T47D (cell line): ENCODE measurements around the gene AHRR.
A peak's percentile ranks its signal among the peaks of the same experiment; 100 is the strongest.
"Not testable (repeated sequence)": the region's sequence is repeated elsewhere in the genome, so short reads cannot be mapped to it uniquely, and the experiment has no call there.

ENCODE experiments used
- DNase-seq, 2 experiments: peaks; one replicate each; pipeline versions ENCODE4 v3.0.0 to v3.0.0-alpha.2; 2011 to 2012; ENCODE audit warnings: low read depth in 1 of 2, low spot score in 1 of 2
- JUND ChIP-seq: IDR thresholded peaks from 2 replicates; pipeline ENCODE4 v1.6.1; 2012; ENCODE audit warnings: low read depth
- in situ Hi-C: cut with HindIII; loops from 2 replicates; pipeline ENCODE4 v1.10.0; 2016; ENCODE audit warnings: low sequenced_read_pairs, low pct_unique_long_range_greater_than_20kb

AHRR gene

DNA sequence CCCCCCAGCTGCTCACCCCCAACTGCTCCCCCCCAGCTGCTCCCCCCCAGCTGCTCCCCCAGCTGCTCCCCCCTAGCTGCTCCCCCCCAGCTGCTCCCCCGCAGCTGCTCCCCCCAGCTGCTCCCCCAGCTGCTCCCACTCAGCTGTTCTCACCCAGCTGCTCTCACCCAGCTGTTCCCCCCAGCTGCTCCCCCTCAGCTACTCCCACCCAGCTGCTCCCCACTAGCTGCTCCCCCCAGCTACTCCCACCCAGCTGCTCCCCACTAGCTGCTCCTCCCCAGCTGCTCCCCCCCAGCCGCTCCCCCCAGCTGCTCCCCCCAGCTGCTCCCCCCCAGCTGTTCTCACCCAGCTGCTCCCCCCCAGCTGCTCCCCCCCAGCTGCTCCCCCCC lies 22.8 kb upstream of the AHRR start:
- DNase-seq = no peak
- in situ Hi-C loops = no loop called here
- TF ChIP-seq JUND = no peak

DNA sequence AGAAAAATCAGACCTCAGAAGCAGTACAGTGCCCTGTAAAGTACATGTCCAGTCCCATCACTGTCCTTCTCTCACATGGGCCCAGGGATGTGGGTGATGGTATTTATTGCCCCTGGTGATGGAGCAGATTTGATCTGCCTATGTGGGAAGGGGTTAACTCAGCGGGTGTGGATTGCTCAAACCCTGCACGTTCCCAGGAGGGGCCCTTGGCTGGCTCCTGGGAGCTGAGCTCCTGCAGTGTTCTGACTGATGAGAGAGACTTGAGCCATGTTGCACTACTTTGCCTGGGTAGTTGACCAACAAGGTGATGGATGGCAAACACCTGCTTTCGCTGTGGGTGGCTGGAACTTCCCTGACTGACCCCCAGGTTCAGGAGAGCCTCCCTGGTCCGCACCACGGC lies 21.6 kb upstream of the AHRR start:
- in situ Hi-C loops, DNase-seq: not testable (repeated sequence)

DNA sequence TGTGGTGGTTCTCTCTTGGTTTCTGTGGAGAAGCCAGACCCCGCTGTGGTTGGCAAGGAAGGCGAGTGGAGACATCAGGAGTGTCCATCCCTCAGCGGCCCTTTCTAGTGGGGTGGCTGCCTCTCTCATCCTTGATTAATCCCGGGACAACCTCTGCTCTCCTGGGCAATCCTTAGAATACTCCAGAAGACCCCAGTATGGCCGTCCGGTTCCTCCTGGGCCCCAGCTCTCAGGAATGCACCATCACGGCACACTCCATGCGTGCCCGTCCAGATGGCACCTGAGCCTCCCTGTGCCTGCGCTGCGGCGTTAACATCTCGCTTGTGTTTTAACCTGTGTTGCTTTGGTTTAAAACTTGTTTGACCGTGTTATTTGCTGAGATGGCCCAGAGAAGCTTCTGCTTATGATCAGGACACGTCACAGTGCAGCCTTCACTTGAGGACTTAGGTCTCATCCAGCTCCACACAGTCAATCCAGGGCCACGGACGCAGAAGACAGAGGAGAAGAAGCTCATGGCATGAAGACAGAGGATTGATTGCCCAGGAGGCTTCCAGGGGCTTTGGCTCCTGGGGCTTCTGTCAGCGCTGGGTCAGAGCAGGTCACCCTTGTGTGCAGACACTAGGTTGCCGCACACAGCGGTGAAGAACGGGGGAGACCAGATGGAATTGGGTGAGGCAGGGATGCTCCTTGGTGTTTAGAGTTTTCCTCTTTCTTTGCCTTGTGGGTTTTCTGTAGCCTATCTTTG lies 20.7 kb upstream of the AHRR start:
- in situ Hi-C loops, DNase-seq: not testable (repeated sequence)

DNA sequence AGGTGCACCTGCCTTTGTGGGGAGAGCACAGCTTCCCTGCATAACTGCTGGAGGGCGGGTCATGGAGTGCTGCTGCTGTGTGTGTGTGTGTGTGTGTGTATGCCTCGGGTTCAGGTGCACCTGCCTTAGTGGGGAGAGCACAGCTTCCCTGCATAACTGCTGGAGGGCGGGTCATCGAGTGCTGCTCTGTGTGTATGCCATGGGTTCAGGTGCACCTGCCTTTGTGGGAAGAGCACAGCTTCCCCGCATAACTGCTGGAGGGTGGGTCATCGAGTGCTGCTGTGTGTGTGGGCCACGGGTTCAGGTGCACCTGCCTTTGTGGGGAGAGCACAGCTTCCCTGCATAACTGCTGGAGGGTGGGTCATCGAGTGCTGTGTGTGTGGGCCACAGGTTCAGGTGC lies 19.1 kb upstream of the AHRR start:
- in situ Hi-C loops = not testable (repeated sequence)
- peak in 1 of 2 experiments; percentile 68 for DNase-seq

DNA sequence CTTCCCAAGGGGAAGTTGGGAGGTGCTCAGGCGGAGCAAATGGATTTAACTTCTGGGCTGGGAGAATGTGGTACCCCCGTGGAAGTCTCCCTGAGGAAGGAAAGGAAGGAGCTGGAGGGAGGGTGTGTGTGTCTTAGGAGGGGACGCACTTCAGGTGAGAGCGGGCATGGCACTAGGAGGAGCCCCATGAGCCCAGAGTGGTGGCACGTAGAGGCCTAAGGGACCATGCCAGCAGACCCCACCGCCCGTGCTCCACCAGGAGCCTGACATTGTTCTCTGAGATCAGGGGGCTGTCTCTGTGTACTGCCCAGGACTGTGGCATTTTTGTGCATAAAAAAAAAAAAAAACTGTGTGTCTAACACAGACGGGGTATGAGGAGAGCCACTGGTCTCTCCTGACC lies 18.5 kb upstream of the AHRR start:
- in situ Hi-C loops = no loop called here

DNA sequence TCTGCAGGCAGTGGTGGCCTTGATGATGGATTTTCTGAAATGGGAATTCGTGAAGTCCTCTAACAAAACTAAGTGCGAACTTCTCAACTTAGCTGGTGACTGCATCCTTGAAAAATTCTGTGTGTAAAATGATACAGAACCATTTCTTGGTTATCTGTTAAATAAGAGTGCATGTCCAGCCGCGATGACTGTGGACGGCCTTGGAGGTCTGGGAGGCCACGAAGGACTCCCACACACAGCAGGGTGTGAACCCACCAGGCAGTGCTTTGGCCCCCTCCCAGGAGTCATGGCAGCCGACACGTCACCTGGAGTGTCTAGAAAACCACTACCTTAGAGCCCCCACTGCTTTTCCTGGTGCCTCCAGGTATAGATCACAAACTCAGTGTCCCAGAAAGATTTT lies 17.8 kb upstream of the AHRR start:
- DNase-seq, in situ Hi-C loops: not testable (repeated sequence)

More for the DNA sequence above, 18.5 kb upstream of the AHRR start:
- no peak for DNase-seq
- TF ChIP-seq JUND = no peak

DNA sequence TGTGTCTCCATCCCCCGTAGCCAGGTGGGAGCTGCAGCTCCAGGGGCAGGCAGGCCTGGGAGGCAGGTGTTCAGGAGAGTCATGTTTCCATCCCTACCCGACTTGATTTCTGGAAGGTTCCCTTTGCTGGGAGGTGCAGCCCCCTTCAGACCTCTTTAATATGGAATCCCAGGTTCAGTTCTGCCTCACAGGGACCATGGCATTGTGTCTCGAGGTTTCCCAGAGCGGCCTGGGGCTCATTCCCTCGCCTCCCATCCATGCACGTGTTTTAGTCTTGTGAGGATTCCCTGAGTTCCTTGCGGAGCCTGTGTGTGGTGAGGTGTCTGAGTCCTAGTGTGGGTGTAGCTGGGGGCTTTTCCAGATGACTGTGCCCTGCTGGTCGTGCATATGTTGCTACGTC lies 16.5 kb upstream of the AHRR start:
- no peak for DNase-seq
- no peak for TF ChIP-seq JUND
- in situ Hi-C loops = no loop called here

DNA sequence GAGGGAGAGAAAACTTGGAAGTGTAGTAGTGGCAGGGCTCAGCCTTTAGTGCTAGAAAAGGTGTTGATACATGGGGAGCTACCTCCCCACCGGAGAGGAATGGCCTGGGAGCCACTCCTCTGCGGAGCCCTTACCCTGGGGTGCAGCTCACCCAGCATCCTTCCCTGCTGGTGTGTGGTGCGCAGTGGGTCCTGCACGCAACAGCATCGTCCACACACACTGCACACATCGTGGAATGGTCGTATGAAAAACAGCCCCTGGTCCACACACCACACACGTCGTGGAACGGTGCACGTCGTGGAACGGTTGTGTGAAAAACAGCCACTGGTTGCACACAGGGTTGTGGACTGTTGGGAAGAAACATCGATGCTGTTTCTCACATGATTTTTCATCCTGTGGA lies 16.1 kb upstream of the AHRR start:
- DNase-seq = no peak
- no peak for TF ChIP-seq JUND
- in situ Hi-C loops = no loop called here

DNA sequence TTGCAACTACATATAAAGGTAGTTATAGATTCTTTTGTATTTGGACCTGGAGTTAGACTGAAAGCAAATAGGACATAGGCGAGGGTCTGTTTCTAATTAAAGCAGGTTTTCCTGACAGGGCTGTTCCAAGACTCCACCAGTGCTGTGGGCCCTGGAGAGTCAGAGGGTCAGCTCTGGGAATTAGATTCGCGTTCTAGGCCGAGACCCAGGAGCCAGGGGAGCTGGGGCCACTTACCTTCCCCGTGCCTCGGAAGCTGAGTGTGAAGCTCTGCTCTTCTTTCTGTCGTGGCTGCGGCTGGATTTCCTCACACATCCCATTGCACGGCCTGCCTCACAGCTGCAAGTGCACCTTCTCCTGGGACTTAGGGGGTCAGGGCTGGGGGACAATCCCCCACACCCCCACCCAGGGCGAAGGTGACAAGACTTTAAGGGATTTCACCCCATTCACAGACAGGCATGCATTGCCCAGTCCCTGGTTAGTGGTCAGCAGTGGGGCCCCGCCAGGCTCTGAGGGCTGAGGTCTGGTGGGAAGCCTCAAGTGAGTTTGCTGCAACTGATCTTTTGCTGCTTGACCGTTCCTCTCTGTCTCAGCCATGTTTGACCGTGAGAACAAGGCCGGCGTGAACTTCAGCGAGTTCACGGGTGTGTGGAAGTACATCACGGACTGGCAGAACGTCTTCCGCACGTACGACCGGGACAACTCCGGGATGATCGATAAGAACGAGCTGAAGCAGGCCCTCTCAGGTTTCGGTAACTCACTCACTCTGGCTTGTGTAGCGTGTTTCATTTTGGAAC lies 15.3 kb upstream of the AHRR start:
- in situ Hi-C loops = no loop called here
- DNase-seq = no peak
- no peak for TF ChIP-seq JUND

DNA sequence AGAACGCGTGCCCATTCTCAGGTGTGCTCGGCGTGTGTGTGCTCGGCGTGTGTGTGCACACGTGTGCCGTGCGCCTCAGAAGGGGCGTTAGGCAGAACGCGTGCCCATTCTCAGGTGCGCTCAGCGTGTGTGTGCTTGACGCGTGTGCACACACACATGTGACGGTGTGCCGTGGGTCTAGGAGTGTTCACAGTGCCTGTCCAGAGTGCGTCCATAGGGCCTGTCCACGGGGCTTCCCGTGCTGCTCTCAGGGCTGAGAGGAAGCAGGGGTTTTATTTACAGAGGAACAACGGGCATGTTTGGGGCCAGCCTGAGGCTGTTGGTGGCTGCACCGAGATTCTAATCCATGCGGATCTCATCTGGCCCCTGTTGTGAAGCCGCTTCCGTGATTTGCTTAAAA lies 14.2 kb upstream of the AHRR start:
- no peak for TF ChIP-seq JUND
- no peak for DNase-seq
- in situ Hi-C loops = no loop called here

DNA sequence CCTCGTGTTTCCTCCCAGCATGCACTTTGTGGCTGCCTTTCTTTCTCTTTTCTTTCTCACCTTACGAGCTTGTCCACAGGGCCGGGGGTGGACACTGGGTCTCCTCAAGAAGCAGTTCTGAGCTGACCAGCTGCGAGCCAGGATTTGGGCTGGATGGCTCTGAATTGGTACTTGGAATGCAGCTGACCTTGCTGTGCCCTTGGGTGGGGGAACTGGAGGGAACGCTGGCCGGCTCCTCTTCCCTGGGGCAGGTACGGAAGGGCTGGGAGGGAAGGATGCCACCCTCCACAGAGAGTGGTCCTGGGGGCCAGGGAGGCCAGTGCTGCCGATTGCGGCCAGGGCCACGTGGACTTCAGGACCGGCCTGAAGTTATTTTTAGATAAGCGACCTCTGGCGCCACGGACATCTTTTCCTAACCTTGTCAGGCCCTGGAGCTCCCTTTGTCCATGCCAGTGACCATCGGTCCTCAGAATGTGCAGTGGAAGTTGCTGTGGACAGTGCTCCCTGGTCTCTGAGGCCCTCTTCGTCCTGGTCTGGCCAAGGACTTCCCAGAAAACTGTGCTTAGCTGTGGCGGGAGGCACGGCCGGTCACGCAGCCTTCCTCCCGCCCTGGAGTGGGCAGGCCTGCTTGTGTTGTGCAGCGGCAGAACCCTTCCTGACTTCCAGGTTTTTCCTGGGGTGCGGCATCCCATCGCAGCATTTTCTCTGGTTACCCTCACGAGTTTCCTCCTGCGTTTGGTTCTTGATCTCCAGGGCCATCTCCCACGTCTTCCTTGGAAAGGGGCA lies 13.5 kb upstream of the AHRR start:
- DNase-seq = no peak
- no peak for TF ChIP-seq JUND
- in situ Hi-C loops = no loop called here

DNA sequence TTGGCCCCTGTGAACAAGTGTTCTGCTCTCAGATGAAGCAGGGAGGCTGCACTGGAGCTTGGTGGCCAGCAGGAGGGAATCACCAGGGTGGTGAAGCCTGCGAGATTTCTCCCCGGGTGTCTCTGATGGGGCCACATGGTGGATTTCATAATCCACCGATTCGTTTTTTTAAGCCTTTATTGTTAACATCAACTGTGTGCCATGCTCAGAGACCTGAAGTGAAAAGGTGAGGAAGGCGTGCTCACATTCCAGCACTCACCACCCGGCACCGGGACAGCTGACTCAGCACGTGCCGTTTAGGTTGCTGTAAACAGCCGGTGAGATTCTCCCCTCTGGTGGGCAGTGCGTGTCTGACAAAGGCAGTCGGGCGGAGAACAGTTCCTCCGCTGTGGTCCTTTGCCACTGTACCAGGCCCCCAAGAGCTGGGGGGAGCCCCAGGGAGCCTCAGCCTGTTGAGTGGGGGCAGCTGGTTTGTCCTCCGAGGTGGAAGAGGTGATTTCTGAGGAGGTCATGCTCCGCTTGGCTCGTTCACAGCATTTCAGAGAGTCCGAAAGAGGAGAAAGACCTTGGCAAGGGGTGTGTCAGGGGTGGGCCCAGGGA lies 12.7 kb upstream of the AHRR start:
- no peak for DNase-seq
- in situ Hi-C loops = no loop called here
- no peak for TF ChIP-seq JUND

DNA sequence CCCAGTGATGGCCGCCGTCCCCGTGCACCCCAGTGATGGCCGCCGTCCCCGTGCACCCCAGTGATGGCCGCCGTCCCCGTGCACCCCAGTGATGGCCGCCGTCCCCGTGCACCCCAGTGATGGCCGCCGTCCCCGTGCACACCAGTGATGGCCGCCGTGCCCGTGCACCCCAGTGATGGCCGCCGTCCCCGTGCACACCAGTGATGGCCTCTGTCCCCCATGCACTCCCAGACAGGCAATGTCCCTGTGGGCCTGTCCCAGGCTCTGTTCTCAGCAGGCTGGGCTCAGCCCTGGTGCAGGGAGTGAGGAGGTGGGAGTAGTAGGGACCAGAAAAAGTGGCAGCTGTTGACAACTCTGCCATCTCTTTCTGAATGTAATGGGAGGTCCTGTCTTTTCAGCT lies 11.7 kb upstream of the AHRR start:
- in situ Hi-C loops, DNase-seq: not testable (repeated sequence)
